Keratinocyte (primary cell): ENCODE data around the gene BMPR1B. TPM values are rescaled to one million over a fixed set of nuclear protein-coding genes. Genes with fewer than 3 reads are reported as not detected.

Experiments
- DNase-seq: peaks from one replicate; pipeline ENCODE4 v3.0.0-alpha.2; 2011; ENCODE audit warnings: low read depth, missing footprints, low spot score
- FAIRE-seq: peaks from 2 replicates; lab custom pipeline; 2011; peaks lifted over from hg19 to GRCh38; lab: Jason Lieb, UNC
- H2AFZ ChIP-seq: 2 replicates; pipeline ENCODE4 v1.6.0; 2012; ENCODE audit warnings: low read length, control low read depth, inconsistent platforms; ENCODE audit not compliant: control insufficient read depth
- H3K27ac ChIP-seq: 2 replicates; pipeline ENCODE4 v1.5.1; 2011; ENCODE audit warnings: low read length; ENCODE audit not compliant: control insufficient read depth, insufficient read depth
- H3K27me3 ChIP-seq: 3 replicates; pipeline ENCODE4 v1.6.0; 2011; ENCODE audit warnings: low read length; ENCODE audit not compliant: control insufficient read depth, insufficient read depth; ENCODE audit errors: extremely low read depth
- H3K36me3 ChIP-seq, 2 experiments: 2 replicates in 1 of 2; 3 replicates in 1 of 2; pipeline ENCODE4 v1.5.1; 2011; ENCODE audit warnings: low read length in 2 of 2, mild to moderate bottlenecking in 1 of 2; ENCODE audit not compliant: control insufficient read depth in 2 of 2, insufficient read depth in 2 of 2; ENCODE audit errors: extremely low read depth in 1 of 2
- H3K4me1 ChIP-seq: 3 replicates; pipeline ENCODE4 v1.5.1; 2011; ENCODE audit warnings: low read length; ENCODE audit not compliant: control insufficient read depth, insufficient read depth; ENCODE audit errors: extremely low read depth
- H3K4me2 ChIP-seq: 3 replicates; pipeline ENCODE4 v1.6.0; 2011; ENCODE audit warnings: low read depth, low read length; ENCODE audit not compliant: control insufficient read depth, insufficient read depth; ENCODE audit errors: extremely low read depth
- H3K4me3 ChIP-seq, 3 experiments: fragments of 200-600 bp in 1 of 3; sonication (generic) in 1 of 3; 2 replicates in 2 of 3; 3 replicates in 1 of 3; pipeline ENCODE4 v1.5.1; 2011 to 2016; ENCODE audit warnings: low read length in 3 of 3, mild to moderate bottlenecking in 3 of 3, control low read depth in 2 of 3, inconsistent platforms in 1 of 3, low read depth in 1 of 3, mixed read lengths in 1 of 3, mixed run types in 1 of 3, moderate library complexity in 1 of 3; ENCODE audit not compliant: control insufficient read depth in 2 of 3, insufficient read depth in 2 of 3; ENCODE audit errors: extremely low read depth in 1 of 3
- H3K79me2 ChIP-seq: 2 replicates; pipeline ENCODE4 v1.6.0; 2012; ENCODE audit warnings: low read length; ENCODE audit not compliant: control insufficient read depth, insufficient read depth
- H3K9ac ChIP-seq: 3 replicates; pipeline ENCODE4 v1.6.0; 2011; ENCODE audit warnings: low read length; ENCODE audit not compliant: control insufficient read depth, insufficient read depth; ENCODE audit errors: extremely low read depth
- H3K9me1 ChIP-seq: 3 replicates; pipeline ENCODE4 v1.6.0; 2011; ENCODE audit warnings: low read length; ENCODE audit not compliant: control insufficient read depth, insufficient read depth; ENCODE audit errors: extremely low read depth
- H3K9me3 ChIP-seq: 2 replicates; pipeline ENCODE4 v1.5.1; 2012; ENCODE audit warnings: low read depth, low read length; ENCODE audit not compliant: control insufficient read depth
- H4K20me1 ChIP-seq: 3 replicates; pipeline ENCODE4 v1.6.0; 2011; ENCODE audit warnings: low read length; ENCODE audit not compliant: control insufficient read depth, insufficient read depth; ENCODE audit errors: extremely low read depth
- EZH2 ChIP-seq: IDR thresholded peaks from one replicate; pipeline ENCODE4 v1.6.1; 2012; ENCODE audit warnings: inconsistent platforms, mild to moderate bottlenecking, low read length, moderate library complexity
- dilution Hi-C: fragments of 300-500 bp; cut with MboI; formaldehyde crosslinking; loops from one replicate; pipeline ENCODE4 v1.7.0; 2020; ENCODE audit warnings: low sequenced_read_pairs; ENCODE audit not compliant: extremely low pct_ligation_motif_present
- polyA plus RNA-seq, 5 experiments: library from polyadenylated mRNA; depleted of rRNA in 3 of 5; stranded (reverse) in 3 of 5; stranded (forward) in 1 of 5; unstranded in 1 of 5; fragments of >200 nt; gene quantifications; 1 replicate in 1 of 5; 2 replicates in 3 of 5; 3 replicates in 1 of 5; pipeline versions ENCODE4 v1.2.1 to v1.2.3, GENCODE V29; 2011 to 2012; ENCODE audit warnings: missing spikeins in 2 of 5, low read depth in 1 of 5, low replicate concordance in 1 of 5
- TF ChIP-seq, protein P1 (sequence below), 3 experiments: IDR thresholded peaks in 1 of 3; conservative IDR thresholded peaks in 1 of 3; optimal IDR thresholded peaks in 1 of 3; 2 replicates in 2 of 3; 3 replicates in 1 of 3; pipeline versions ENCODE3 to v1.5.1; 2011; ENCODE audit warnings: low read length in 3 of 3, mild to moderate bottlenecking in 3 of 3, moderate library complexity in 2 of 3, control low read depth in 1 of 3, inconsistent platforms in 1 of 3; ENCODE audit not compliant: insufficient read depth in 2 of 3; ENCODE audit errors: extremely low read depth in 1 of 3

The BMPR1B gene
- polyA plus RNA-seq, 1 donor (not counting 4 experiments of a cell fraction or from before 2014, with no cell fraction given) = 0.89 TPM

DNA sequence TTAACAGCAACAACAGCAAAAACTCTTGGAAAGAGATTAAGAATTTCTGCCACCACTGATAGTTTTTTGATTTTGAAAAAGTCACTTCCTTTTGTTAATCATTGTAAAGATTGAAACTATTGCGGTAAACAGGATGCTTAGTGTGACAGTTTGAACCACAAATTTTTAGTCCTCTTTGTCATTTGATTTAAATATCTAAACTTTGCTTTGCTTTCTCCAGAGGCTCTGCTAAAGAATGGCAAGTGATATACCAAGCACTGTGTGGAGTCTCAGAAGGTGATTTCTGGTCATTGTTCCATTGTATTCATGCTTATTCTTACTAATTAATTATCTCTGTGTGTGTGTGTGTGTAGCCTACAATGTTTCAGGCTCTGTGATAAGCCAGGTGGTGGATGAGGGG, 155.6 kb downstream of the BMPR1B start:
- no peak overlapping the region for H3K27ac ChIP-seq
- H3K4me3 ChIP-seq = no peak overlapping the region
- H3K79me2 ChIP-seq = no peaks in the 10 kb centered on the region
- H3K27me3 ChIP-seq = no peaks in the 10 kb centered on the region
- no peaks in the 10 kb centered on the region for H3K36me3 ChIP-seq
- FAIRE-seq = no peak
- H4K20me1 ChIP-seq = no peaks in the 10 kb centered on the region
- H3K9ac ChIP-seq = no peak overlapping the region
- no peak overlapping the region for H3K4me2 ChIP-seq
- no peaks in the 10 kb centered on the region for H3K9me3 ChIP-seq
- TF ChIP-seq, protein P1, sequence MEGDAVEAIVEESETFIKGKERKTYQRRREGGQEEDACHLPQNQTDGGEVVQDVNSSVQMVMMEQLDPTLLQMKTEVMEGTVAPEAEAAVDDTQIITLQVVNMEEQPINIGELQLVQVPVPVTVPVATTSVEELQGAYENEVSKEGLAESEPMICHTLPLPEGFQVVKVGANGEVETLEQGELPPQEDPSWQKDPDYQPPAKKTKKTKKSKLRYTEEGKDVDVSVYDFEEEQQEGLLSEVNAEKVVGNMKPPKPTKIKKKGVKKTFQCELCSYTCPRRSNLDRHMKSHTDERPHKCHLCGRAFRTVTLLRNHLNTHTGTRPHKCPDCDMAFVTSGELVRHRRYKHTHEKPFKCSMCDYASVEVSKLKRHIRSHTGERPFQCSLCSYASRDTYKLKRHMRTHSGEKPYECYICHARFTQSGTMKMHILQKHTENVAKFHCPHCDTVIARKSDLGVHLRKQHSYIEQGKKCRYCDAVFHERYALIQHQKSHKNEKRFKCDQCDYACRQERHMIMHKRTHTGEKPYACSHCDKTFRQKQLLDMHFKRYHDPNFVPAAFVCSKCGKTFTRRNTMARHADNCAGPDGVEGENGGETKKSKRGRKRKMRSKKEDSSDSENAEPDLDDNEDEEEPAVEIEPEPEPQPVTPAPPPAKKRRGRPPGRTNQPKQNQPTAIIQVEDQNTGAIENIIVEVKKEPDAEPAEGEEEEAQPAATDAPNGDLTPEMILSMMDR (optimal IDR thresholded peaks at IDR 0.05 in 1 of 3, IDR thresholded peaks at IDR 0.05 in 1 of 3, conservative IDR thresholded peaks at IDR 0.05 in 1 of 3; ENCODE audit: extremely low read depth in 1 of 3, insufficient read depth in 2 of 3, low read length in 3 of 3) = no peak
- no peak for TF ChIP-seq EZH2
- no peaks in the 10 kb centered on the region for H3K4me1 ChIP-seq
- dilution Hi-C loops = no loop called here
- DNase-seq = no peak
- H3K9me1 ChIP-seq = no peaks in the 10 kb centered on the region
- no peak overlapping the region for H2AFZ ChIP-seq

DNA sequence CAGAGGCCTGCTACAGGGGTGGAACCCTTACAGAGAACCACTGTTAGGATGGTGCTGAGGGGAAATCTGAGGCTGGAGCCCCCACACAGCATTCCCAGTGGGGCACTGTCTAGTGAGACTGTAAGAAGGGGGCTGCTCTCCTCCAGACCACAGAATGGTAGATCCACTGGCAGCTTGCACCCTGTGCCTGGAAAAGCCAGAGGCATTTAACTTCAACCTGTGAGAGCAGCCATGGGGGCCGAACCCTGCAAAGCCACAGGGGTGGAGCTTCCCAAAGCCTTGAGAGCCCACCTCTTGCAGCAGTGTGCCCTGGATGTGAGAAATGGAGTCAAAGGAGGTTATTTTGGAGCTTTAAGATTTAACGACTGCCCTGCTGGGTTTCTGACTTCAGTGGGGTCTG, 159.4 kb downstream of the BMPR1B start:
- no peak overlapping the region for H3K9ac ChIP-seq
- H3K4me3 ChIP-seq = no peak overlapping the region
- H3K36me3 ChIP-seq = no peaks in the 10 kb centered on the region
- H3K4me1 ChIP-seq = no peaks in the 10 kb centered on the region
- H3K79me2 ChIP-seq = no peaks in the 10 kb centered on the region
- H3K27me3 ChIP-seq = no peaks in the 10 kb centered on the region
- TF ChIP-seq EZH2 = no peak
- TF ChIP-seq, protein P1 (optimal IDR thresholded peaks at IDR 0.05 in 1 of 3, IDR thresholded peaks at IDR 0.05 in 1 of 3, conservative IDR thresholded peaks at IDR 0.05 in 1 of 3; ENCODE audit: extremely low read depth in 1 of 3, insufficient read depth in 2 of 3, low read length in 3 of 3) = no peak
- H3K9me3 ChIP-seq = no peaks in the 10 kb centered on the region
- no peak overlapping the region for H2AFZ ChIP-seq
- no peaks in the 10 kb centered on the region for H3K9me1 ChIP-seq
- dilution Hi-C loops = no loop called here
- no peak overlapping the region for H3K4me2 ChIP-seq
- no peak for FAIRE-seq
- DNase-seq = no peak
- no peaks in the 10 kb centered on the region for H4K20me1 ChIP-seq
- H3K27ac ChIP-seq = no peak overlapping the region
